Endothelial cell of umbilical vein (primary cell): Measurements from ENCODE around the gene SNX3. TPM values are rescaled to one million over a fixed set of nuclear protein-coding genes. Genes with fewer than 3 reads are reported as not detected.
A peak's percentile ranks its signal among the peaks of the same experiment; 100 is the strongest.

Source experiments
- BruUV-seq: library from RNA; stranded (reverse); fragments of 400-500 nt; replicated peaks from 2 replicates; lab custom pipeline; 2021; lab: Mats Ljungman, UMichigan
- CTCF ChIA-PET: fragments of 300-600, 350-600 bp; sonication (Branson Sonifier 250); formaldehyde crosslinking; loops from one replicate; lab custom pipeline; 2021; ENCODE audit warnings: antibody characterized with exemption, inconsistent platforms; lab: Charles Lee
- POLR2A ChIA-PET: fragments of 300-600, 350-600 bp; sonication (Branson Sonifier 250); formaldehyde crosslinking; loops from one replicate; lab custom pipeline; 2021; ENCODE audit warnings: antibody characterized with exemption, inconsistent platforms; lab: Charles Lee
- DNase-seq: peaks from one replicate; pipeline ENCODE4 v3.0.0-alpha.2; 2011; ENCODE audit warnings: low read depth, low spot score
- FAIRE-seq: peaks from 2 replicates; lab custom pipeline; 2011; peaks lifted over from hg19 to GRCh38; lab: Jason Lieb, UNC
- H2AFZ ChIP-seq: 2 replicates; pipeline ENCODE4 v1.6.0; 2012; ENCODE audit warnings: low read depth, low read length, control low read depth, inconsistent platforms
- H3K27ac ChIP-seq: 2 replicates; pipeline ENCODE4 v1.5.1; 2011; ENCODE audit warnings: low read depth, mild to moderate bottlenecking, control low read depth, low read length, moderate library complexity; ENCODE audit not compliant: insufficient read depth
- H3K27me3 ChIP-seq, 2 experiments: 2 replicates each; pipeline versions ENCODE4 v1.6.0 to v1.6.1; 2011; ENCODE audit warnings: low read length in 2 of 2, mixed read lengths in 1 of 2; ENCODE audit not compliant: control insufficient read depth in 2 of 2, insufficient read depth in 2 of 2
- H3K36me3 ChIP-seq, 2 experiments: 2 replicates in 1 of 2; 3 replicates in 1 of 2; pipeline ENCODE4 v1.5.1; 2011; ENCODE audit warnings: low read length in 2 of 2, mild to moderate bottlenecking in 1 of 2, moderate library complexity in 1 of 2; ENCODE audit not compliant: control insufficient read depth in 2 of 2, insufficient read depth in 2 of 2; ENCODE audit errors: extremely low read depth in 1 of 2
- H3K4me1 ChIP-seq: 3 replicates; pipeline ENCODE4 v1.5.1; 2011; ENCODE audit warnings: mild to moderate bottlenecking, low read length; ENCODE audit not compliant: control insufficient read depth, insufficient read depth; ENCODE audit errors: extremely low read depth
- H3K4me2 ChIP-seq: 2 replicates; pipeline ENCODE4 v1.6.1; 2011; ENCODE audit warnings: low read length, control low read depth, mixed read lengths; ENCODE audit not compliant: insufficient read depth
- H3K4me3 ChIP-seq, 3 experiments: fragments of 200-600 bp in 1 of 3; sonication (generic), shearing (Covaris generic) in 1 of 3; replicated peaks in 1 of 3; 2 replicates each; pipeline ENCODE4 v1.5.1; 2011 to 2016; ENCODE audit warnings: control low read depth in 3 of 3, low read length in 3 of 3, mild to moderate bottlenecking in 2 of 3, inconsistent platforms in 1 of 3, low read depth in 1 of 3, moderate library complexity in 1 of 3; ENCODE audit not compliant: insufficient read depth in 1 of 3
- H3K79me2 ChIP-seq: 2 replicates; pipeline ENCODE4 v1.6.0; 2012; ENCODE audit warnings: low read length, inconsistent platforms; ENCODE audit not compliant: control insufficient read depth, insufficient read depth
- H3K9ac ChIP-seq: replicated peaks from 2 replicates; pipeline ENCODE3; 2011; ENCODE audit warnings: low read length, control low read depth; ENCODE audit not compliant: insufficient read depth; ENCODE audit errors: extremely low read depth
- H3K9me1 ChIP-seq: replicated peaks from 3 replicates; pipeline ENCODE4 v1.6.0; 2011; ENCODE audit warnings: mild to moderate bottlenecking, low read length; ENCODE audit not compliant: control insufficient read depth, insufficient read depth; ENCODE audit errors: extremely low read depth
- H3K9me3 ChIP-seq: replicated peaks from 2 replicates; pipeline ENCODE4 v1.5.1; 2012; ENCODE audit warnings: low read length, inconsistent platforms; ENCODE audit not compliant: control insufficient read depth, insufficient read depth
- H4K20me1 ChIP-seq: replicated peaks from 2 replicates; pipeline ENCODE3; 2011; ENCODE audit warnings: mild to moderate bottlenecking, low read length; ENCODE audit not compliant: control insufficient read depth, insufficient read depth; ENCODE audit errors: extremely low read depth
- EZH2 ChIP-seq: IDR thresholded peaks from 2 replicates; pipeline ENCODE4 v1.6.1; 2012; ENCODE audit warnings: borderline replicate concordance, low read depth, mild to moderate bottlenecking, moderate library complexity, low read length, inconsistent platforms; ENCODE audit not compliant: severe bottlenecking
- FOS ChIP-seq: IDR thresholded peaks from 2 replicates; pipeline ENCODE4 v1.6.1; 2011; ENCODE audit warnings: mild to moderate bottlenecking, low read length, moderate library complexity, borderline replicate concordance; ENCODE audit not compliant: insufficient read depth
- GATA2 ChIP-seq: IDR thresholded peaks from 2 replicates; pipeline ENCODE4 v1.7.0; 2011; ENCODE audit warnings: low read depth, mild to moderate bottlenecking, moderate library complexity, mixed read lengths, low read length; ENCODE audit not compliant: insufficient read length, insufficient read depth
- JUN ChIP-seq: IDR thresholded peaks from 2 replicates; pipeline ENCODE4 v1.6.1; 2011; ENCODE audit warnings: borderline replicate concordance, low read depth; ENCODE audit not compliant: insufficient read length, insufficient read depth
- MAX ChIP-seq: IDR thresholded peaks from 2 replicates; pipeline ENCODE4 v1.6.1; 2011; ENCODE audit not compliant: insufficient read depth, insufficient read length
- MYC ChIP-seq: IDR thresholded peaks from one replicate; pipeline ENCODE4 v1.6.1; 2011; ENCODE audit warnings: mild to moderate bottlenecking, low read depth, low read length
- POLR2A ChIP-seq: IDR thresholded peaks from 2 replicates; pipeline ENCODE4 v1.6.1; 2012; ENCODE audit warnings: low read depth, mild to moderate bottlenecking, control low read depth, low read length
- POLR2AphosphoS5 ChIP-seq: IDR thresholded peaks from 2 replicates; pipeline ENCODE4 v1.6.1; 2012; ENCODE audit warnings: low read depth, mild to moderate bottlenecking, control low read depth, low read length, moderate library complexity; ENCODE audit not compliant: insufficient read depth
- dilution Hi-C: fragments of 300-500 bp; cut with MboI; formaldehyde crosslinking; loops from one replicate; pipeline ENCODE4 v1.15.0; 2019; ENCODE audit warnings: low sequenced_read_pairs; ENCODE audit not compliant: extremely low pct_ligation_motif_present
- intact Hi-C: fragments of 100-400 bp; cut with micrococcal nuclease; formaldehyde crosslinking; loops from one replicate; pipeline ENCODE4 v1.10.0; 2022
- polyA plus RNA-seq, 4 experiments: library from polyadenylated mRNA; depleted of rRNA in 3 of 4; stranded (reverse) in 3 of 4; unstranded in 1 of 4; fragments of >200 nt; gene quantifications; 2 replicates each; pipeline versions ENCODE4 v1.2.1 to v1.2.3, GENCODE V29; 2011 to 2012; ENCODE audit warnings: missing spikeins in 1 of 4
- total RNA-seq: library from RNA; stranded (reverse); gene quantifications from 2 replicates; pipeline ENCODE4 v1.2.3, GENCODE V29; 2021
- TF ChIP-seq, protein P1 (sequence below), 2 donors: IDR thresholded peaks; 1 replicate in 1 of 2; 2 replicates in 1 of 2; pipeline ENCODE4 v1.5.1; 2011; ENCODE audit warnings: low read length in 2 of 2, mild to moderate bottlenecking in 2 of 2, moderate library complexity in 2 of 2, control low read depth in 1 of 2, inconsistent platforms in 1 of 2, low read depth in 1 of 2; ENCODE audit not compliant: insufficient read depth in 1 of 2; ENCODE audit errors: extremely low read depth in 1 of 2

Gene SNX3
- total and polyA plus RNA-seq, 2 donors (not counting 3 experiments of a cell fraction or from before 2014, with no cell fraction given) = 155 to 281 TPM

- H3K4me1 ChIP-seq = no peaks in the 10 kb centered on the region
- H3K4me2 ChIP-seq = no peak overlapping the region
- peaks cover 2 to 3% of the 10 kb centered on the region in 2 experiments for H3K36me3 ChIP-seq
- H3K27me3 ChIP-seq = no peaks in the 10 kb centered on the region
- H3K79me2 ChIP-seq = peaks cover 2% of the 10 kb centered on the region
- ChIA-PET CTCF (interaction anchor here (1.3 kb wide), 1 partner anchor 281 kb away, joined by 4 read pairs; no protein-coding TSS in a partner anchor), POLR2A (interaction anchor here (0.8 kb wide), 1 partner anchor 50 kb away, joined by 3 read pairs; the partner anchor contains the start of gene SNX3)
- dilution Hi-C loops = no loop called here
- no peaks in the 10 kb centered on the region for H3K9me1 ChIP-seq
- H4K20me1 ChIP-seq = no peaks in the 10 kb centered on the region
- DNase-seq (no peak), FAIRE-seq (peak; percentile 21)
- H3K27ac ChIP-seq = no peak overlapping the region
- H3K9me3 ChIP-seq = no peaks in the 10 kb centered on the region
- H2AFZ ChIP-seq = no peak overlapping the region
- intact Hi-C loops = no loop called here
- H3K9ac ChIP-seq = no peak overlapping the region
- no peak for TF ChIP-seq JUN
- TF ChIP-seq, protein P1, sequence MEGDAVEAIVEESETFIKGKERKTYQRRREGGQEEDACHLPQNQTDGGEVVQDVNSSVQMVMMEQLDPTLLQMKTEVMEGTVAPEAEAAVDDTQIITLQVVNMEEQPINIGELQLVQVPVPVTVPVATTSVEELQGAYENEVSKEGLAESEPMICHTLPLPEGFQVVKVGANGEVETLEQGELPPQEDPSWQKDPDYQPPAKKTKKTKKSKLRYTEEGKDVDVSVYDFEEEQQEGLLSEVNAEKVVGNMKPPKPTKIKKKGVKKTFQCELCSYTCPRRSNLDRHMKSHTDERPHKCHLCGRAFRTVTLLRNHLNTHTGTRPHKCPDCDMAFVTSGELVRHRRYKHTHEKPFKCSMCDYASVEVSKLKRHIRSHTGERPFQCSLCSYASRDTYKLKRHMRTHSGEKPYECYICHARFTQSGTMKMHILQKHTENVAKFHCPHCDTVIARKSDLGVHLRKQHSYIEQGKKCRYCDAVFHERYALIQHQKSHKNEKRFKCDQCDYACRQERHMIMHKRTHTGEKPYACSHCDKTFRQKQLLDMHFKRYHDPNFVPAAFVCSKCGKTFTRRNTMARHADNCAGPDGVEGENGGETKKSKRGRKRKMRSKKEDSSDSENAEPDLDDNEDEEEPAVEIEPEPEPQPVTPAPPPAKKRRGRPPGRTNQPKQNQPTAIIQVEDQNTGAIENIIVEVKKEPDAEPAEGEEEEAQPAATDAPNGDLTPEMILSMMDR (IDR thresholded peaks at IDR 0.05; ENCODE audit: extremely low read depth in 1 of 2, insufficient read depth in 1 of 2, low read depth in 1 of 2, low read length in 2 of 2) = no peak
- TF ChIP-seq GATA2 = no peak
- TF ChIP-seq EZH2 = no peak
- TF ChIP-seq MAX = no peak
- TF ChIP-seq MYC = no peak
- no peak for TF ChIP-seq FOS
- no peak for TF ChIP-seq POLR2A
- TF ChIP-seq POLR2AphosphoS5 = no peak
- no peak overlapping the region for H3K4me3 ChIP-seq
- BruUV-seq = no TSS peak
Observed at GRCh38 chr6:108210556-108210955, 50.3 kb downstream of the SNX3 start.
